ENCODE results near the gene CNTLN.

GRCh38 chr9:17433526-17433925, 298.7 kb downstream of the CNTLN start:
- TF ChIP-seq, protein P1, sequence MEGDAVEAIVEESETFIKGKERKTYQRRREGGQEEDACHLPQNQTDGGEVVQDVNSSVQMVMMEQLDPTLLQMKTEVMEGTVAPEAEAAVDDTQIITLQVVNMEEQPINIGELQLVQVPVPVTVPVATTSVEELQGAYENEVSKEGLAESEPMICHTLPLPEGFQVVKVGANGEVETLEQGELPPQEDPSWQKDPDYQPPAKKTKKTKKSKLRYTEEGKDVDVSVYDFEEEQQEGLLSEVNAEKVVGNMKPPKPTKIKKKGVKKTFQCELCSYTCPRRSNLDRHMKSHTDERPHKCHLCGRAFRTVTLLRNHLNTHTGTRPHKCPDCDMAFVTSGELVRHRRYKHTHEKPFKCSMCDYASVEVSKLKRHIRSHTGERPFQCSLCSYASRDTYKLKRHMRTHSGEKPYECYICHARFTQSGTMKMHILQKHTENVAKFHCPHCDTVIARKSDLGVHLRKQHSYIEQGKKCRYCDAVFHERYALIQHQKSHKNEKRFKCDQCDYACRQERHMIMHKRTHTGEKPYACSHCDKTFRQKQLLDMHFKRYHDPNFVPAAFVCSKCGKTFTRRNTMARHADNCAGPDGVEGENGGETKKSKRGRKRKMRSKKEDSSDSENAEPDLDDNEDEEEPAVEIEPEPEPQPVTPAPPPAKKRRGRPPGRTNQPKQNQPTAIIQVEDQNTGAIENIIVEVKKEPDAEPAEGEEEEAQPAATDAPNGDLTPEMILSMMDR (IDR thresholded peaks at IDR 0.05; ENCODE audit: insufficient read depth, low read length), result no peak
- TF ChIP-seq, protein P2, sequence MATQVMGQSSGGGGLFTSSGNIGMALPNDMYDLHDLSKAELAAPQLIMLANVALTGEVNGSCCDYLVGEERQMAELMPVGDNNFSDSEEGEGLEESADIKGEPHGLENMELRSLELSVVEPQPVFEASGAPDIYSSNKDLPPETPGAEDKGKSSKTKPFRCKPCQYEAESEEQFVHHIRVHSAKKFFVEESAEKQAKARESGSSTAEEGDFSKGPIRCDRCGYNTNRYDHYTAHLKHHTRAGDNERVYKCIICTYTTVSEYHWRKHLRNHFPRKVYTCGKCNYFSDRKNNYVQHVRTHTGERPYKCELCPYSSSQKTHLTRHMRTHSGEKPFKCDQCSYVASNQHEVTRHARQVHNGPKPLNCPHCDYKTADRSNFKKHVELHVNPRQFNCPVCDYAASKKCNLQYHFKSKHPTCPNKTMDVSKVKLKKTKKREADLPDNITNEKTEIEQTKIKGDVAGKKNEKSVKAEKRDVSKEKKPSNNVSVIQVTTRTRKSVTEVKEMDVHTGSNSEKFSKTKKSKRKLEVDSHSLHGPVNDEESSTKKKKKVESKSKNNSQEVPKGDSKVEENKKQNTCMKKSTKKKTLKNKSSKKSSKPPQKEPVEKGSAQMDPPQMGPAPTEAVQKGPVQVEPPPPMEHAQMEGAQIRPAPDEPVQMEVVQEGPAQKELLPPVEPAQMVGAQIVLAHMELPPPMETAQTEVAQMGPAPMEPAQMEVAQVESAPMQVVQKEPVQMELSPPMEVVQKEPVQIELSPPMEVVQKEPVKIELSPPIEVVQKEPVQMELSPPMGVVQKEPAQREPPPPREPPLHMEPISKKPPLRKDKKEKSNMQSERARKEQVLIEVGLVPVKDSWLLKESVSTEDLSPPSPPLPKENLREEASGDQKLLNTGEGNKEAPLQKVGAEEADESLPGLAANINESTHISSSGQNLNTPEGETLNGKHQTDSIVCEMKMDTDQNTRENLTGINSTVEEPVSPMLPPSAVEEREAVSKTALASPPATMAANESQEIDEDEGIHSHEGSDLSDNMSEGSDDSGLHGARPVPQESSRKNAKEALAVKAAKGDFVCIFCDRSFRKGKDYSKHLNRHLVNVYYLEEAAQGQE (IDR thresholded peaks at IDR 0.05; ENCODE audit: insufficient replicate concordance, low read depth), result no peak
